ENCODE data around the gene STAC. TPM values are rescaled to one million over a fixed set of nuclear protein-coding genes. Genes with fewer than 3 reads are reported as not detected.
"Not testable (repeated sequence)": the region's sequence is repeated elsewhere in the genome, so short reads cannot be mapped to it uniquely, and the experiment has no call there.

The STAC gene
- total RNA-seq, 1 experiment from 2014 or later, result not detected

DNA sequence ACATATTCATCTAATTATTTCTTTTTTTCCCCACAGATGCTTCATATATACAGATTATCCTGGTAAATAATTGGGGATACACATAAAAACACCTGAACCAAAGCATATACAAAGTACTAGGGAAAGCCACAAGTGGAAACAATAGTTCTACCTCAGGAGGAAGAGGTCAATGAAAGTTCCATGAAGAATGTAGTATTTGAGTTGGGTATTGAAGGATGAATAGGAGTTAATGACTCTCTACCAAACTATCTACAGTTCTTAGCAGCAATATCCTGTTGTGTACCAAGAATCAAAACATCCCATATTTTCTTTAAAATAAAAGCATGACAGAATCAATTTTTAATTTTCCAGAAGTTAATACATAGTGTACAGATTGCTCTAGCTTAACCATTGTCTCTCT, 78.9 kb downstream of the STAC start:
- H3K4me1 ChIP-seq, result no peaks in the 10 kb centered on the region
- intact Hi-C loops (cut with micrococcal nuclease; ENCODE audit: unreplicated experiment), result no loop called here
- H3K36me3 ChIP-seq (ENCODE audit: control insufficient read depth, insufficient read depth, low read length), result no peaks in the 10 kb centered on the region
- DNase-seq, result no peak
- Mint-ChIP-seq H3K4me3 (ENCODE audit: unreplicated experiment) (no peak overlapping the region), H3K27ac (ENCODE audit: unreplicated experiment) (no peak overlapping the region), H3K27me3 (ENCODE audit: insufficient read depth, unreplicated experiment) (peaks cover 5% of the 10 kb centered on the region), H3K4me1 (ENCODE audit: low read depth, unreplicated experiment) (no peaks in the 10 kb centered on the region), H3K9me3 (ENCODE audit: unreplicated experiment) (no peaks in the 10 kb centered on the region), H3K36me3 (ENCODE audit: insufficient read depth, unreplicated experiment) (no peaks in the 10 kb centered on the region)
- TF ChIP-seq, protein P1, sequence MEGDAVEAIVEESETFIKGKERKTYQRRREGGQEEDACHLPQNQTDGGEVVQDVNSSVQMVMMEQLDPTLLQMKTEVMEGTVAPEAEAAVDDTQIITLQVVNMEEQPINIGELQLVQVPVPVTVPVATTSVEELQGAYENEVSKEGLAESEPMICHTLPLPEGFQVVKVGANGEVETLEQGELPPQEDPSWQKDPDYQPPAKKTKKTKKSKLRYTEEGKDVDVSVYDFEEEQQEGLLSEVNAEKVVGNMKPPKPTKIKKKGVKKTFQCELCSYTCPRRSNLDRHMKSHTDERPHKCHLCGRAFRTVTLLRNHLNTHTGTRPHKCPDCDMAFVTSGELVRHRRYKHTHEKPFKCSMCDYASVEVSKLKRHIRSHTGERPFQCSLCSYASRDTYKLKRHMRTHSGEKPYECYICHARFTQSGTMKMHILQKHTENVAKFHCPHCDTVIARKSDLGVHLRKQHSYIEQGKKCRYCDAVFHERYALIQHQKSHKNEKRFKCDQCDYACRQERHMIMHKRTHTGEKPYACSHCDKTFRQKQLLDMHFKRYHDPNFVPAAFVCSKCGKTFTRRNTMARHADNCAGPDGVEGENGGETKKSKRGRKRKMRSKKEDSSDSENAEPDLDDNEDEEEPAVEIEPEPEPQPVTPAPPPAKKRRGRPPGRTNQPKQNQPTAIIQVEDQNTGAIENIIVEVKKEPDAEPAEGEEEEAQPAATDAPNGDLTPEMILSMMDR (IDR thresholded peaks at IDR 0.05; ENCODE audit: insufficient read depth in 1 of 2, low read depth in 1 of 2, low read length in 1 of 2, severe bottlenecking in 1 of 2, unreplicated experiment in 1 of 2), result no peak
- ChIA-PET CTCF (no interaction called here), POLR2A (no interaction called here)
- no TSS peak for BruUV-seq (replicated peaks)
- H3K9me3 ChIP-seq, result no peaks in the 10 kb centered on the region
- no peak overlapping the region for H3K4me3 ChIP-seq (ENCODE audit: low read depth, low read length)
- no peaks in the 10 kb centered on the region for H3K27me3 ChIP-seq (replicated peaks; ENCODE audit: control insufficient read depth, insufficient read depth, low read length)

- Histone ChIP-seq H3K9me3 (no peaks in the 10 kb centered on the region), H3K27me3 (replicated peaks; ENCODE audit: control insufficient read depth, insufficient read depth, low read length) (no peaks in the 10 kb centered on the region), H3K4me1 (no peaks in the 10 kb centered on the region), H3K36me3 (ENCODE audit: control insufficient read depth, insufficient read depth, low read length) (no peaks in the 10 kb centered on the region), H3K4me3 (ENCODE audit: low read depth, low read length) (no peak overlapping the region)
- Mint-ChIP-seq H3K4me1 (ENCODE audit: low read depth, unreplicated experiment) (no peaks in the 10 kb centered on the region), H3K27me3 (ENCODE audit: insufficient read depth, unreplicated experiment) (peaks cover 4% of the 10 kb centered on the region), H3K4me3 (ENCODE audit: unreplicated experiment) (no peak overlapping the region), H3K27ac (ENCODE audit: unreplicated experiment) (no peak overlapping the region), H3K9me3 (ENCODE audit: unreplicated experiment) (no peaks in the 10 kb centered on the region), H3K36me3 (ENCODE audit: insufficient read depth, unreplicated experiment) (no peaks in the 10 kb centered on the region)
- TF ChIP-seq, protein P1 (IDR thresholded peaks at IDR 0.05; ENCODE audit: insufficient read depth in 1 of 2, low read depth in 1 of 2, low read length in 1 of 2, severe bottlenecking in 1 of 2, unreplicated experiment in 1 of 2), result no peak
- intact Hi-C loops (cut with micrococcal nuclease; ENCODE audit: unreplicated experiment), result no loop called here
- ChIA-PET CTCF (no interaction called here), POLR2A (no interaction called here)
- no TSS peak for BruUV-seq (replicated peaks)
- DNase-seq, result no peak
Measured at GRCh38 chr3:36461597-36461996, 81.3 kb downstream of the STAC start.

DNA sequence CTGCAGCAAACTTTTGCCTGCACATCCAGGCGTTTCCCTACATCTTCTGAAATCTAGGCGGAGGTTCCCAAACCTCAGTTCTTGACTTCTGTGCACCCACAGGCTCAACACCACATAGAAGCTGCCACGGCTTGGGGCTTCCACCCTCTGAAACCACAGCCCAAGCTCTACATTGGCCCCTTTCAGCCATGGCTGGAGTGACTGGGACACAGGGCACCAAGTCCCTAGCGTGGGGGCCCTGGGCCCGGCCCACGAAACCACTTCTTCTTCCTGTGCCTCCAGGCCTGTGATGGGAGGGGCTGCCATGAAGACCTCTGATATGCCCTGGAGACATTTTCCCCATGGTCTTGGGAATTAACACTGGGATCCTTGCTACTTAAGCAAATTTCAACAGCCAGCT, 91.7 kb downstream of the STAC start:
- H3K9me3 Mint-ChIP-seq (ENCODE audit: unreplicated experiment); BruUV-seq (replicated peaks); CTCF ChIA-PET; H3K4me1 Mint-ChIP-seq (ENCODE audit: low read depth, unreplicated experiment); H3K27me3 Mint-ChIP-seq (ENCODE audit: insufficient read depth, unreplicated experiment); H3K4me1 ChIP-seq; POLR2A ChIA-PET; DNase-seq; H3K4me3 Mint-ChIP-seq (ENCODE audit: unreplicated experiment); H3K27ac Mint-ChIP-seq (ENCODE audit: unreplicated experiment); H3K36me3 Mint-ChIP-seq (ENCODE audit: insufficient read depth, unreplicated experiment); H3K36me3 ChIP-seq (ENCODE audit: control insufficient read depth, insufficient read depth, low read length); intact Hi-C loops (cut with micrococcal nuclease; ENCODE audit: unreplicated experiment); H3K4me3 ChIP-seq (ENCODE audit: low read depth, low read length); H3K27me3 ChIP-seq (replicated peaks; ENCODE audit: control insufficient read depth, insufficient read depth, low read length); H3K9me3 ChIP-seq: not testable (repeated sequence)

DNA sequence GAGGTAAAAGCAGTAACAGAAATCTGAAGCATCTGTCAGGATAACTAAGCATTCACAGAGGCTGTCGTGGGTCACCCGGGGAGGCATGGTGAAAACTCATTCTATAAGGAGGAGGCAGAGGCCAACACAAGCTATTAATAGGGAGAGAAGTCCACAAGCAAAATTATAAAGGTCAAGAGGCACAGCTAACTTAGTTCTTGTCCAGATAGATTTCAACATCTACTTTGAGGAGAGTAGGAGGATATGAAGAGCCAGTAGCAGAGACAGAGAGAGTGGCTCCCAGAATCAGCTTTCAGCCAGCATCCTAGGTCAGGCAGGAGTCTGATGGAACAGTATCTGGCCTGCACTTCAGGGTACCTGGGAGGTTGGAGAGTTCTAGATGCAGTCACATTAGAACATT, 95.3 kb downstream of the STAC start:
- Mint-ChIP-seq H3K4me1 (ENCODE audit: low read depth, unreplicated experiment) (no peaks in the 10 kb centered on the region), H3K9me3 (ENCODE audit: unreplicated experiment) (peaks cover 10% of the 10 kb centered on the region), H3K27ac (ENCODE audit: unreplicated experiment) (no peak overlapping the region), H3K36me3 (ENCODE audit: insufficient read depth, unreplicated experiment) (no peaks in the 10 kb centered on the region), H3K4me3 (ENCODE audit: unreplicated experiment) (no peak overlapping the region), H3K27me3 (ENCODE audit: insufficient read depth, unreplicated experiment) (peaks cover under 1% of the 10 kb centered on the region)
- no peak overlapping the region for H3K4me3 ChIP-seq (ENCODE audit: low read depth, low read length)
- H3K27me3 ChIP-seq (replicated peaks; ENCODE audit: control insufficient read depth, insufficient read depth, low read length), result no peaks in the 10 kb centered on the region
- ChIA-PET POLR2A (no interaction called here), CTCF (no interaction called here)
- TF ChIP-seq, protein P1 (IDR thresholded peaks at IDR 0.05; ENCODE audit: insufficient read depth in 1 of 2, low read depth in 1 of 2, low read length in 1 of 2, severe bottlenecking in 1 of 2, unreplicated experiment in 1 of 2), result no peak
- no peaks in the 10 kb centered on the region for H3K4me1 ChIP-seq
- no TSS peak for BruUV-seq (replicated peaks)
- no peak for DNase-seq
- H3K9me3 ChIP-seq, result no peaks in the 10 kb centered on the region; the same call in 1 of the 2 replicates
- no peaks in the 10 kb centered on the region for H3K36me3 ChIP-seq (ENCODE audit: control insufficient read depth, insufficient read depth, low read length)
- intact Hi-C loops (cut with micrococcal nuclease; ENCODE audit: unreplicated experiment), result no loop called here

Data from Caco-2 (cell line).